Upper lobe of left lung (tissue), 4 donors: ENCODE data around the gene CASP10.

Experiments used
- POLR2A ChIP-seq, 4 donors: fragments of 450-650 bp; IDR thresholded peaks; one replicate each; pipeline ENCODE4 v1.5.1; 2016 to 2017; ENCODE audit warnings: antibody characterized with exemption in 4 of 4, mild to moderate bottlenecking in 2 of 4
- TF ChIP-seq, protein P1 (sequence below), 6 experiments: fragments of 450-650 bp in 4 of 6; fragments of 200-600 bp in 2 of 6; sonication (generic) in 2 of 6; IDR thresholded peaks; one replicate each; pipeline ENCODE4 v1.5.1; 2016 to 2019; ENCODE audit warnings: antibody characterized with exemption in 6 of 6

DNA sequence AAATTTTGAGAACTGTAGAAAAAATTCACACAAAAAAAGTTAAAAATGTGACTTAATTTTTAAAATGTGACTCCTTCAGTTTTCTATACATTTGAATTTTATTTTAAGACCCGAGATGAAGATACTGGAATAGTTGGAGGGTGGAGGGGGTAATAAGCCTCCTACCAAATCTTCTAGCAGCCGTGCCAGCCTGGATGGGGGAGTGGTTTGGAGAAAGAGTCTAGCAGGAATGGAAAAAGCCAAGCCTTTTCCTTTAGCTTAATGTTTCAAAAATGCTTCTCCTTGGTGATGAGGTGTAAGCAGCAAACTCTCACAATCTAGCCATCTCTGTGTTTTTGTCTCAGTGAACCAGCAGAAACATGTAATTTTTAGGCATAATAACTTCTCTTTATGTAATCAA is 92.1 kb downstream of the CASP10 start:
- TF ChIP-seq, protein P1, sequence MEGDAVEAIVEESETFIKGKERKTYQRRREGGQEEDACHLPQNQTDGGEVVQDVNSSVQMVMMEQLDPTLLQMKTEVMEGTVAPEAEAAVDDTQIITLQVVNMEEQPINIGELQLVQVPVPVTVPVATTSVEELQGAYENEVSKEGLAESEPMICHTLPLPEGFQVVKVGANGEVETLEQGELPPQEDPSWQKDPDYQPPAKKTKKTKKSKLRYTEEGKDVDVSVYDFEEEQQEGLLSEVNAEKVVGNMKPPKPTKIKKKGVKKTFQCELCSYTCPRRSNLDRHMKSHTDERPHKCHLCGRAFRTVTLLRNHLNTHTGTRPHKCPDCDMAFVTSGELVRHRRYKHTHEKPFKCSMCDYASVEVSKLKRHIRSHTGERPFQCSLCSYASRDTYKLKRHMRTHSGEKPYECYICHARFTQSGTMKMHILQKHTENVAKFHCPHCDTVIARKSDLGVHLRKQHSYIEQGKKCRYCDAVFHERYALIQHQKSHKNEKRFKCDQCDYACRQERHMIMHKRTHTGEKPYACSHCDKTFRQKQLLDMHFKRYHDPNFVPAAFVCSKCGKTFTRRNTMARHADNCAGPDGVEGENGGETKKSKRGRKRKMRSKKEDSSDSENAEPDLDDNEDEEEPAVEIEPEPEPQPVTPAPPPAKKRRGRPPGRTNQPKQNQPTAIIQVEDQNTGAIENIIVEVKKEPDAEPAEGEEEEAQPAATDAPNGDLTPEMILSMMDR (IDR thresholded peaks at IDR 0.05), result no peak
- TF ChIP-seq POLR2A (IDR thresholded peaks at IDR 0.05), result no peak
